HG02870 (cell line): Measurements from ENCODE around the gene HMGXB4.

Experiments
- ATAC-seq: cut with Tn5 transposase; IDR thresholded peaks from one replicate; pipeline ENCODE4 v1.9.1; 2021; ENCODE audit warnings: mild to moderate bottlenecking, moderate library complexity; ENCODE audit not compliant: unreplicated experiment

HMGXB4 gene

GRCh38 chr22:35308480-35309021 is 51.3 kb downstream of the HMGXB4 start:
- no peak for ATAC-seq

- no peak for ATAC-seq
Observed at GRCh38 chr22:35310556-35311550, 53.6 kb downstream of the HMGXB4 start.

- ATAC-seq, result no peak
Observed at GRCh38 chr22:35311551-35311999, 54.3 kb downstream of the HMGXB4 start.

DNA sequence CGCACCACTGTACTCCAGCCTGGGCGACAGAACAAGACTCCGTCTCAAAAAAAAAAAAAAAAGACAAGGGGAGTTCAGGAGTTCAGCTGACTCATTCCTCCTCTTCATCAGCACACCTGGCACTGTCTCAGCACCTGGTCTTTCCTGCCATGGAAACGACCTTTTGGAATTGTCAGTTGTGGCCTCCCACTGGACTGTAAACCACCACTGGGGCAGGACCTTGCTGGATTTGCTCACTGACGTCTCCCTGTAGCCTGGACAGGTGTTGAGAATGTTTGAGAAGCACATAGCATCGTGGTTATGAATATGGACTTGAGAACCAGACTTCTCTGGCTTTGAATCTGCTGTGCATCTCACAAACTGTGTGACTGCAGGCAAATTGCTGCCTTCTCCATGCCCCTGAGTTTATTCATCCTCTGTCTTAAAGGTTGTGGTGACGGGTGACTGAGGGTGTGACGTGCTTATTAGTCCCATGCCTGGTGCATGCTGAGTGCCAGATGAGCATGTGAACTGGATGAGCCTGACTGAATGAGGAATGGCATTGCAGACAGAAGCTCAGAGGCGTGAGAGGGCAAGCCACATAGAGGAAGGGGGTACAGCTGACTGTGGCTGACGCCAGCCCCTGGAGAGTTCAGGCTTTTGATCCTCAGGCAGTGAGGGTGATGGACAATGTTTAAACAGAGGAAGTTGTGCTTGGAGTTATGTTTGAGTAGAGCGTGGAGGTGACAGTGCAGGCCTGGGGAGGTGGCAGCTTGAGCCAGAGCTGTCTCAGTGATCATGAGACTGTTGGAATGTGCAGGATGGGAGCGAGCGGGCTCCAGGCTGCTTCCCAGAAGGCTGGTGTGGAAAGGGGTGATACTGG is 55.1 kb downstream of the HMGXB4 start:
- no peak for ATAC-seq

DNA sequence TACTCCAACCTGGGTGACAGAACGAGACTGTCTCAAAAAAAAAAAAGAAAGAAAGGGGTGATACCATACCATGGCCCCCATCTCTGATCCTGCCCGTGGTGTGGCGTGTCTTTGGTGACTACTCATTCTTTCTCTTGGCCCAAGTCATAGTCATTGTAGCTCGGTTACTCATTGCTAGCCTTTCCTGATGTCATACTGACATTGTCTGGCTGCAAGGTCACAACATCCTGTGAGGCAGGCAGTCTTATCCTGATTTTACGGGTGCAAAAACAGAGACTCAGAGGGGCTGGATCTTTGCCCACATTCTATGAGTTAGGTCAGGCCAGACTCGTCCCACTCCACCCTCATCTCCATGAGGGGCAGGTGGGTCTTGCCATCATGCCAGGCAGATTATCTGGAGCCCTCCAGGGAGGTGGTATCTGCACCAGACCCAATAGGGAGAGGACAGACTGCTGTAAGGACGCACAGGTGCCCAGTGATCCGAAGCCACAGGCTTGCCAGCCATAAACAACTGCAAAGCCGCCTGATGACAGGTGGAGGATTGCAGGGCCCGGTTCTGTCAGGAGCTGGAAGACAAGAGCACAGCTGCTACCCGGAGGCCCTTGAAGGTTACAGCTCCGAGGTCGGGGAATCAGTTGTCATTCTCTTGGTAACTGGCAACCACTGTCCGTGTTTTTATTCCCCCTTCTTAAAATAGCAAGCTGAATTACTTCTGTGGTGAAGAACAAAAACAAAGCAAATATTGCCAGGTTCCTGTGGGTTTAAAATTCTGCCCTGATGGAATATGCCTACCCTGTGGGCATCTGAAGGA is 56.2 kb downstream of the HMGXB4 start:
- ATAC-seq, result no peak

DNA sequence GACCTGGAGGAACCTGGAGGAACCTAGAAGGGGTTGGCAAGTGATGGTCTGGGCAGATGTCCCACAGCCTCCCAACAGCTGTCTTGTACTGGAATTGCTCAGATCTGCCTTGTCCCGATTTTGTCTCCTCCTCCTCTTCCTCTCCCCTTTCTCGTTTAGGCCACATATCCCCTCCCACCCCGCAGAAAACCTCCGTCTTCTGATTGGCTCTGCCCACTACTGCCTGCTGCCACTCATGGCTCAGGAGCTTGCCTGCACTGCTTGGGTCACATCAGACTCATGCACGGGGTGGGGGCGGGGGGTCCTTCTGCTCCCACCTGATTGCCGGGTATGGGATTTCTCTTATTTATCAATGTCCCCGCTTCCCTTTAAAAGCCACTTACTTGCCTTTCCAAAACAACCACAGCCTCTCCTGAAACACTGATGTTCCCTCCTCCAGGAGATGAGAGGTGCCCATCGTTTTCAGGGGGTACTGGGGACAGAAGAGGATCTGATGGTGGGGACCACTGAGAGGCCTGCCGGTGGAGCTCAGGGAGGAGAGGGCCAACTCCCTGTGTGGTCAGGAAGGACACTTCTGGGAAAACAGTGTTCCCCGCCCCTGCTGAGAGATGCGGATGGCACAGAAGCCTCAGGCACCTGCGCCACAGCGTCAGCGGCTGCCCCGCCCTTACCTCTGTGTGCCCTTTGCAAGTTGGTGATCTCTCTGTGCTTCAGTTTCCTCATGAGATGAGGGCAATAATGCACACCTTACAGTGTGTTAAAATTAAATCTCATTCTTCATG is 57.1 kb downstream of the HMGXB4 start:
- no peak for ATAC-seq

DNA sequence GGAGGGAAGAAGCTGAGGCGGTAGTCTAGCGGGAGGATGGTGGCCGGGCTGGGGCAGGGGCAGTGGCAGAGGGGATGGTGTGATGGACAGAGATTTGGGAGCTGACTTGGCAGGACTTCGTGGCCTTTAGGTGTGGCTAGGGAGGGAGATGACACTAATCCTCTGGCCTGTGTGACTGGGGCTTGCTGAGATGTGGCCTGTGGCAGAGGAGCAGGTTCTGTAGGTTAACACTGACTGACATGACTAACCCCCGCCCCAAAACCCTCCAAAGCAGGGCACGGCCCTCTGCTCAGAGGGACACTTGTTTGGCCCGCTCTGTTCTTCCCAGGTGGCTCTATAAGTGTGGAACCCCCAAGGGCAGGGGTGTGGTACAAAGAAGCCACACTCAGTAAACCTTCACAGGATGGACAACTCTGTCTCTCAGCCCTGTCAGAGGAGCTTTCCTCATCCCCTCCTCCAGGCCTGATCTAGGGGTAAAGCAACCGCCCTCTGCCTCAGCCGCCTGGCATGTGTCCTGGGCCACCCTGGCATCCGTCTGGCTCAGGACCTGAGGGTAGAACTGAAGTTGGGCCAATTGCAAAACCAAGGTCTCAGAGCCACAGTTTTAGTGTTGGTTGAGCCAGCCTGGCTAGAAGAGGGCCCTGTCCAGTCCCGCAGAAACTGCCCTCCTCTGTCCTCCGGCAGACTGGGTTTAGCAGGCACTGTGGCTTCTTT is 58.0 kb downstream of the HMGXB4 start:
- no peak for ATAC-seq

GRCh38 chr22:35315855-35316745 is 58.8 kb downstream of the HMGXB4 start:
- no peak for ATAC-seq

DNA sequence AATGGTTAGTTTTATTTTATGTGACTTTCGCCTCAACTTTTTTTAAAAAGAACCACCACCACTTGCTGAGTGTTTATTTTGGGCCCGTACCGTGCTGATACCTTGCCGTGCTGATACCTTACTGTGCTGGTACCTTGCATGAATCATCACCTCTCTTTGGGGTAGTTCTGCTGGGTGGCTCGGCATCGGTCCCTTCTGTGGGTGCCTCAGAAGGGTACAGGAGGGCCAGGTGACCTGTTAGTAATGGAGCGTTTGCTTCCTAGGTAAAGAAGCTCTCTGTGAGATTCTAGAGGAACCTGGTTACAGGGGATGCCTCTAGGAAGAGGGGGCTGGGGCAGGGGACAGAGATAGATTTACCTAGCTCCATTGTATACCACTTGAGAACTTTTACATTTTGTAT is 59.5 kb downstream of the HMGXB4 start:
- ATAC-seq, result no peak

GRCh38 chr22:35317680-35318290 is 60.5 kb downstream of the HMGXB4 start:
- no peak for ATAC-seq

DNA sequence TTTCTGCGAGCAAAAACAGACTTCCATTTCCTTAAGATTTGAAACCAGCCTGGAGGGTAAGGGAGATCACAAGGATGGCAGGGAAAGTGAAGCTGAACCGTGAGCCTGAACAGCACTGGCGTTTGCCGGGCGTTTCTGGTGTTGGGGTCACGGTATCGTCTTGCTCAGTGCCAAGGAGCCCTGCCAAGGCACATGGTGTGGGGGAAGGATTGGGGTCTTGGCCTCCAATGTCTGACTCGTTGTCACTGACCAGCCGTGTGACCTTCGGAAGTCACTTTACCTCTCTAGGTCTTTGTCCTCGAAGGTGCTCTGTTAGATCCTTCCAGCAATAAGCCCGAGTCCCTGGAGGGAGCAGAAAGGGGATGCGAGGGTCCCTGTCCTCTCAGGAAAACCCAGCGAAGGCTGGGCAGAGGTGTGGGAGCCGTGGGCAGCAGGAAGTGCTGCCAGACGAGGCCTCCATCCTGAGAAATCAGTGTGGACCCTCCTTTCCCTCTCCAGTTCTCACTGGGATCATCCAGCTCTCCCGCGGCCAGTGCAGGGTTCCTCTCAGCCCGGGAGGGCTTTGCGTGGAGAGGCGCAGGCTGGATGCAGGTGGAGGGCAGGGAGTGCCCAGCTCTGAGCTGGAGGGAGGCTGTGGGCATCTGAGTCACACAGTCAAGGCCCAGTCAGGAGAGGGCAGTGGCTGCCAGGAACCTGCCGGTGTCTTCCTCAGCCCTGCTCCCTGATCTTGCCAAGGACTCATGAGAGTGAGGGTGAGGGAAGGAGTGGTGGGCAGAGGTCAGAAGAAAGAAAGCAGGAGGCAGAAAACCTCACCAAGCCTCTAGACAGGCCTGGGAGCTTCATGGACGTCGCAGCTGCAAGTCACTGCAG is 61.3 kb downstream of the HMGXB4 start:
- no peak for ATAC-seq

GRCh38 chr22:35319244-35319985 is 62.1 kb downstream of the HMGXB4 start:
- ATAC-seq, result no peak

GRCh38 chr22:35322126-35322525 is 64.8 kb downstream of the HMGXB4 start:
- ATAC-seq, result no peak

DNA sequence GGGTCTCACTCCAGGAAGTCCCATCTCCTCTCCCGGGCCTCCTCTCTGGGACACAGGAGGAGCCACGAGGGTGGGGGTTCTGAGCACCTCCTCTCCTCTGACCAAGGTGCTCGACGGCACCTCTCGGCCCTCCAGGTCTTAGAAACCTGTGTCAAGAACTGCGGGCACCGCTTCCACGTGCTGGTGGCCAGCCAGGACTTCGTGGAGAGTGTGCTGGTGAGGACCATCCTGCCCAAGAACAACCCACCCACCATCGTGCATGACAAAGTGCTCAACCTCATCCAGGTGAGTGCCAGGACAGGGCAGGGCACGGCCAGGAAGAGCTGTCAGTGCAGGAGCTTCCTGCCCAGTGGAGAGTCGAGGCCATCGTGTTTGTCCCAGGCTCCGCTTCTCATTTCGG is 65.6 kb downstream of the HMGXB4 start:
- no peak for ATAC-seq

DNA sequence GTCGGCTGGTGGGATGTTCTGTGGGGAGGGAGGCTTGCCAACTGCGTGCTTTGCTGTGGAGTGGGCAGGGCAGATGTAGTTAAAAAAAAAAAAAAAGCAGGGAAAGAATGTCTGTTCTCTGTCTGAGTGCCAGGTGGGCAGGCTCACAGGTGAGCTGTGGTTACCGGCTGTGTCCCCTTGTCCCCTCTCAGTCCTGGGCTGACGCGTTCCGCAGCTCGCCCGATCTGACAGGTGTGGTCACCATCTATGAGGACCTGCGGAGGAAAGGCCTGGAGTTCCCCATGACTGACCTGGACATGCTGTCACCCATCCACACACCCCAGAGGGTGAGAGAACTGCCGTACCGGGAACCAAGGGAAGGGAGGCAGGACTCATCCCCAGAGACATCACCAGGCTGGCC is 66.0 kb downstream of the HMGXB4 start:
- no peak for ATAC-seq

- ATAC-seq, result no peak
Observed at GRCh38 chr22:35324067-35324466, 66.8 kb downstream of the HMGXB4 start.
